Stomach (tissue), 4 donors: Measurements from ENCODE around the gene FNBP1.

ENCODE experiments used
- EP300 ChIP-seq: sonication (generic); formaldehyde crosslinking; IDR thresholded peaks from one replicate; pipeline ENCODE4 v1.6.1; 2017; ENCODE audit warnings: antibody characterized with exemption
- POLR2A ChIP-seq, 4 donors: fragments of 450-650 bp; IDR thresholded peaks; one replicate each; pipeline ENCODE4 v1.6.1; 2016; ENCODE audit warnings: antibody characterized with exemption in 4 of 4, control low read depth in 2 of 4, mild to moderate bottlenecking in 1 of 4, moderate library complexity in 1 of 4
- TF ChIP-seq, protein P1 (sequence below), 7 experiments: fragments of 450-650 bp in 4 of 7; fragments of 200-600 bp in 3 of 7; sonication (generic) in 3 of 7; IDR thresholded peaks; one replicate each; pipeline ENCODE4 v1.5.1; 2016 to 2019; ENCODE audit warnings: antibody characterized with exemption in 7 of 7, control low read depth in 2 of 7, mild to moderate bottlenecking in 1 of 7

DNA sequence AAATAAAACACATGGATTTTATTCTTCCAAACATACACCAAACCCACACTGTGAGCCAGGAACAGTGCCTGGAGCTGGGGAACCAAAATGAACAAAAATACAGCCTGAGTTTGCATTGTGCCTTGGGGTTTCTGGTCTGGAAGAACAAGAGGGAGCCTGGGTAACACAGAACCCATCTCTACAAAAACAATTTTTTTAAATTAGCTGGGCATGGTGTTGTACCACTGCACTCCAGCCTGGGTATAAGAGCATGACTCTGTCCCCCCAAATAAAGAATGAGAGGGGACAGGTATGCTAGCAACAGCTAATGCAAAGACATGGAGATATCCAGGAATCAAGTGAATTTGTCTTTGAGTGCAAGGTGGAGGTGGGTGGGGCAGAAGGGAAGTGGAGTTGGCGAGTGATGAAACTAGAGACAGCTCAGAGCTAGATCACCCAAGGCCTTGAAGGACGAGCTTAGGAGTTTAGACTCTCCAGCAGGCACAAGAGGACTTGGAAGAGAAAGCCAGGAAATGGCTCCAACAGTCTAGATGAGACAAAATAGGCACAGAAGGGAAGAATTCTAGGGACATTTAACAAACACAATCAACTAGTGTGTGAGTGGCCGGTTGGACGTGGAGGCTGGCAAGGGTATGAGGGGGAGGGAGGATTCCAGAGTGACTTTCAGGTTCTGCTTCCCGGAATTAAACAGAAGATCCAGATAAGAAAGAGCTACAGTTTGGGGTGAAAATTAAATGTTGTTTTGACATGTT is 47.4 kb downstream of the FNBP1 start:
- TF ChIP-seq, protein P1, sequence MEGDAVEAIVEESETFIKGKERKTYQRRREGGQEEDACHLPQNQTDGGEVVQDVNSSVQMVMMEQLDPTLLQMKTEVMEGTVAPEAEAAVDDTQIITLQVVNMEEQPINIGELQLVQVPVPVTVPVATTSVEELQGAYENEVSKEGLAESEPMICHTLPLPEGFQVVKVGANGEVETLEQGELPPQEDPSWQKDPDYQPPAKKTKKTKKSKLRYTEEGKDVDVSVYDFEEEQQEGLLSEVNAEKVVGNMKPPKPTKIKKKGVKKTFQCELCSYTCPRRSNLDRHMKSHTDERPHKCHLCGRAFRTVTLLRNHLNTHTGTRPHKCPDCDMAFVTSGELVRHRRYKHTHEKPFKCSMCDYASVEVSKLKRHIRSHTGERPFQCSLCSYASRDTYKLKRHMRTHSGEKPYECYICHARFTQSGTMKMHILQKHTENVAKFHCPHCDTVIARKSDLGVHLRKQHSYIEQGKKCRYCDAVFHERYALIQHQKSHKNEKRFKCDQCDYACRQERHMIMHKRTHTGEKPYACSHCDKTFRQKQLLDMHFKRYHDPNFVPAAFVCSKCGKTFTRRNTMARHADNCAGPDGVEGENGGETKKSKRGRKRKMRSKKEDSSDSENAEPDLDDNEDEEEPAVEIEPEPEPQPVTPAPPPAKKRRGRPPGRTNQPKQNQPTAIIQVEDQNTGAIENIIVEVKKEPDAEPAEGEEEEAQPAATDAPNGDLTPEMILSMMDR (IDR thresholded peaks at IDR 0.05): no peak
- no peak for TF ChIP-seq EP300
- TF ChIP-seq POLR2A (IDR thresholded peaks at IDR 0.05): no peak
